HG03139 (cell line): ENCODE results near the gene WSCD1.

Experiments
- ATAC-seq: cut with Tn5 transposase; IDR thresholded peaks from one replicate; pipeline ENCODE4 v1.9.1; 2021; ENCODE audit not compliant: unreplicated experiment

WSCD1 gene

DNA sequence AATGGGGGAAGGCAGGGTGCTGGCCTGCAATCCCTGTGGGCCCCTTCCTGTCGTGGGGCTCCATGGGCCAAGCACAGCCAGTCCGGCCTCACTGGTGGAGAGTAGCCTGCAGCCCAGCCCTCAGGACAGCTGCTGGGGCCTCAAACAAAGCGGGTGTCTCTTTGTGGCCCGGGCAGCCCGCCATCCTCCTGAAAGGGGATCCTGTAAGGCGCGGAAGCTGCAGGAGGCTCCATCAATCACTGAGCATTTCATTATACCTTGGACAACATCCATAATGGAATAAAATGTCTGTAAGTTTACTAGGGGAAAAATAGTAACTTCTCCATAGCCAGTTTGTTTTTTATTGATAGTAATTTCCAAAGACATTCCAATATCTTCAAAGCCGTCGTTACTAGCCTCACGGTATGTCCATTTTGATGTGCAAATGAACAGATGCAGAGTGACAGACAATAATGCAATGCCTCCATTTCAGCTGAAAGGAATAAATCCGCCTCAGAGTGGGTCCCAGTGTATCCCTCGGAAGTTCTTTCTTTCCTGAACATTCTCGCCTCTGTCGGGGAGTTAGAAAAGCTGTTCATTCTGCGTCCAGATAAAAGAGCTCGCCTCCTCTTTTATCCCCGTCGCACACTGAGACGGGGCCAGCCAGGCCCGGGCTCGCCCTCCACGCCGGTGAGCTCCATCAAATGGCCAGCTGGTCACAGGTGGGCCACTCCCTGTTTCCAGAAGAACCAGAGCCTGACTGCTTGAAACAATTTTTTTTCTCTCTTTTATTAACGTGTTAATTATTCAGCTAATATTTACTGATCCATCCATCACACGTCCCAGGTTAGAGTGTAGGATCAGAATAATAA is 14.4 kb downstream of the WSCD1 start:
- no peak for ATAC-seq

DNA sequence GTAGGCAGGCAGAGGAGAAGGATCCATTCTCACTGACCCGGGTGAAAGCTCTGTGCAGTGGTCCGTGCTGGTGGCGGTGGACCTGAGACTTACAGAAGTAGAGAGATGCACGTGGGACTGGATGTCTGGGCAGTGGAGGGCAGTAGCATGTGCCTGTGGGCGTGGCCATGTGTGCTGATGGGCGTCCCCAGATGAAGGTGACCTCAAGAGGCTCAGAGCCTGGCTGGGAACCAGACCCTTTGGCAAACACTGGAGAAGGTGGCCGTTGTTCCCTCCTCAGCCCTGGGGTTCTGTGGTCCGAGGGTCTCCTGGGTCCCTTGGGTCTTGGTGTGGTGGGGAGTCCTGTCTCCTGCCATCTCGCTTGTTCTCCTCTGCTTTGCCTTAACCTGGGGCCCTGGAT is 15.6 kb downstream of the WSCD1 start:
- ATAC-seq = no peak

DNA sequence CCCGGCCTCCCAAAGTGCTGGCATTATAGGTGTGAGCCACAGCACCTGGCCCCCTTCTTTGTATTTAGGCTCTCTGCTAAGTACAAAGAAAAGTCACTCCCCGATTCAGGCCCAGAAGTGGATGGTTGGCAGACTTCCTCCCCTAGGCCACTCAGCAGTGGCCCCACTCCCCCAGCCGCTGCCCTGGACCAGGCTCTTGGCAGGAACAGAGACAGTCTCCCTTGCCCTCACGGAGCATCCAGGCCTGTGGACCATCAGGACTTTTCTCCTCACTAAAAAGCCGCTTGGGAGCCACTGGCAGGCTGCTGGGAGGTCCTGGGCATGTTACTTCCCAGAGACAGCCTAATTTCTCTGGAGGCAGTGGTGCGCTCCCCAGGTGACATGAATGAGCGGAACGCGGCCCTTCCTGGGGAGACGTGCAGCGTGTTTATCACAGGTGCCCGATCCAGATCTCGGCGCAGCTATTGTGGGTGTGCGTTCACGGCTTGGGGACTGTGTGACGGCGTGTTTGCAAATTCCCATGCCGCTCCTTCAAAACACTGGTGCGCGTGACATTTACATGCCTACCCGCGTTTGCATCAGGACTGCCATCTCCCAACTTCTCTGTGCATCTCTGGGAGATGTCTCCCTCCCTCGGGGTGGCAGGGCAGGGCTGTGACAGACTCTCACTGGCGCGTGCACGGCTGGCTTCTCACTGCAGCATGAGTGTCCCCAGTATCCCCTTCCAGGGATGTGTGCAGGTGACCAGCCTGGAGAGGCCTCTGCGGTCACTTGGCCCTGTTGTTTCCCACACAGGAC is 16.6 kb downstream of the WSCD1 start:
- no peak for ATAC-seq

DNA sequence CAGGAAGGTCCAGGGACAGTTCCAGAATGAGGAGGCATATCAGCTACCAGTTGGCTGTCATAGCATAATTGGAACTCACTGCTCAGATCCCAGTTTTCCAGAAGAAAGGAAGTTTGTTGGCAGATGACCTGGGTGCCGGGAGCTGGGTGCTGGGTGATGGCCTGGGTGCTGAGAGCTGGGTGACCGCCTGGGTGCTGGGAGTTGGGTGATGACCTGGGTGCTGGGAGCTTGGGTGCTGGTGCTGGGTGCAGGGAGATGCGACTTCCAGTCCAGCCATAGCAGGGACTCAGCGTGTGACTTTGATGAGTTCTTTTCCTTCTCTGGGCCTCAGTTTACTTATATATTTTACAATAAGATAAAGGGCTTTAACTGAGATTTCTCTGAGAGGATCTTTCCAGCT is 18.0 kb downstream of the WSCD1 start:
- no peak for ATAC-seq

DNA sequence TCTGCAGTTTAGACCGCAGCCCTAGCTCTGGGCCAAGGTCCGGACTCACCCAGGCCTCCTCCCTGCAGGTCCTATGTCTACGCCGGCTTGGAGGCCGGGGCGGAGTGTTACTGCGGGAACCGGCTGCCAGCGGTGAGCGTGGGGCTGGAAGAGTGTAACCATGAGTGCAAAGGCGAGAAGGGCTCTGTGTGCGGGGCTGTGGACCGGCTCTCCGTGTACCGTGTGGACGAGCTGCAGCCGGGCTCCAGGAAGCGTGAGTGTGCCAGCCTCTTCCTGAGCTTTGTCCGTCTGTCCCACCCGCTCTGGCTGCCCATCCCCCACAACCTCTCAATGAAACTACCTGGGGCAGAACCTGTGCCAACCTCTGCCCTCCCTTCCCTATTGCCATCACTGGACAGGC is 20.1 kb downstream of the WSCD1 start:
- no peak for ATAC-seq

DNA sequence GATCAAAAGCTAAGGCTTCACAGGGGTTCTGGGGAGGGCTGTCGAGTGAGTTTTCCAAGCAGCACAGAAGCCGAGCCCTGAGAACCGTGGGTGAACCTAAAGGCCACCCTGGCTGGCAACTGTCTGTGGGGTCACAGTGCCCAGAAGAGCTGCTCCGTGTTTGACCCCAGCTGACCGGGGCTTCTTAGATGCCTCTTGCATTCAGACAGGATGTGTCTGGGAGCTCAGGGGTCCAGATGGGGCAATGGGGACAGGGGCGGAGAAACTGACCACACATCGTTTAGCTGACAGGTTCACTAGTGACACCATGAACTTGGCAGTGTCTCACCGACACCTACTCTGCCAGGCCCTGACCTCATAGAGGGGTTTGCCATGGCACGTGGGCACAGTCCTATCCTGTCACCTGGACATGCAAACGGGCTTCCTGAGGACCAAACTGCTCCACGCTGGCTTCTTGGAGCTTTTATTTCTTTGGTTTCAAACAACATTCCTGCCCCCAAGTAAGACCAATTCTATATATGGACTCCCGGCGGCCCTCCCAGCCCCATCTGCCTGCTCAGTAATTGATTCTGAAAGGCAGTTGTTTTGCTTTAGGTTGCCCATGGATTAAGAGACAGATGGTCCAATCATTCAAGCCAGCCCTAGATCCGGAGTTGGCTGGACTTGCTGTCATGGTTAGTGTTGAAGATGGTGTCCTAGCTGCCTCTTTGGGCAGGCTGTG is 22.2 kb downstream of the WSCD1 start:
- no peak for ATAC-seq

DNA sequence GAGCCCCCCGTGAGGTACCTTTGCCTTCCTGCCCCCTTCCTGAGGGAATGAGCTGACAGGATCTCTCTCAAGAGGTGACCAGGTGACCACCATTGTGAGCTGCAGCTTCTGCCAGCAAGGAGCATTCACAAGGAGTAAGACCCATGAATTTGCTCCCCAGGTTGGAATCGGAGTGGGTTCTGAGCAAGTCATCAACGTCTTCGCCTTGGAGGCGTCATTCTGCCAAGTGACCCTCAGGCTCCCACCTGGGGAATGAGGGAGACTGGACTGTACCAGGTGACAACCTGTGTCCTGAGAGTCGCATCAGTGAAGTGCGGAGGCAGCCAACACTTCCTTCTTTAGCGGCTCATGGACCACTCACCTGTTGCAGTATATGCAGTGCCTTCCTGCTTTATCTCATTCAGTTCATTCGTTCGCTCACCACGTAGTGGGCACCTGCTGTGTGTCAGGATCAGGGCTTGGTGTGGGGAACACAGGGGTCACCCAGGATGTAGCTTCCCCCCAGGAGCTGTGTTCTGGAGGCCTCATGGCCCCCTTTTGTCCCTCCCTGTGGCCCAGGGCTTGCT is 22.8 kb downstream of the WSCD1 start:
- no peak for ATAC-seq

DNA sequence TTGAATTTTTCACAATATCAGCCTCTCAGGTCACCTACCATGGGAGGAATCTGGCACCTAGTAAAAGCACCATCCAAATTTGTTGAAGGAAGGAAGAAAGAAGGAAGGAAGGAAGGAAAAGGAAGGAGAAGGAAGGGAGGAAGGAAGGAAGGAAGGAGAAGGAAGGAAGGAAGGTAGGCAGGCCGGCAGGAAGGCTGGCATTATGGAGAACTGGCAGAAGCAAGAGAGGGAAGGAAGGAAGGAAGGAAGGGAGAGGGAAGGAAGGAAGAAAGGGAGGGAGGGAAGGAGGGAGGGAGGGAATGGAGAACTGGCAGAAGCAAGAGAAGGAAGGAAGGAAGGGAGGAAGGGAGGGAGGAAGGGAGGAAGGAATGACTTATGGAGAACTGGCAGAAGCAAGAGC is 24.3 kb downstream of the WSCD1 start:
- no peak for ATAC-seq

DNA sequence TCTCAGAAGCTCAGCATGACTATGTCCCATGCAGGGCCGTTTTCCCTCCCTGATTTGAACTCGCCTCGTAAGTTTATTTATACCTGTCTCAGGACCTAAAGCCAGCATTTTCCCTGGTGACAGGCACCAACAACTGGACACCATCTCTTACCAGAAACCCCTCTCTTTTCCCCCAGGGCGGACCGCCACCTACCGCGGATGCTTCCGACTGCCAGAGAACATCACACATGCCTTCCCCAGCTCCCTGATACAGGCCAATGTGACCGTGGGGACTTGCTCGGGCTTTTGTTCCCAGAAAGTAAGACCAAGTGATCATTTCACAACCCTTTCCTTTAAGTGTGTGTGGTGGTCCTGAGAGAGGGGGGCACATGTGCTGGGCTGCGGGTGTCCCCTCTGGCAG is 24.7 kb downstream of the WSCD1 start:
- no peak for ATAC-seq

DNA sequence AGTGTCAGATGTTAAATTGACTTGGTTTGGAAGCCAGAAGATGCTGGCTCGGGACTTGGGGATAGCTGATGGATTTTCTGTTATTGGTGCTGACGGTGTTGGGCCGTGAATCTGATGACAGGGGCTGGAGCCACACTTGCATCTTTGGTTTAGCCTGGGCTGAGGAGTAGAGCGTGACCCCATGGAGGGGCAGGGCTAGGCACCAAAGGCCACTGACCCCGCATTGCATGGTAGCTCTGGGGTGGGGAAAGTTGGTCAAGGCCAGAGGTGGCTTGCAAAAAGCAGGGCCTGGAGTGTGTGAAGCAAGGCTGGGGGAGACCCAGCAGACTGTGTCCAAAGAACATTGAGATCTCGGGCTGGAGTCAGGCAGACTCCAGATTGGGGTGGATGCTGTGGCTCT is 25.3 kb downstream of the WSCD1 start:
- ATAC-seq = no peak

DNA sequence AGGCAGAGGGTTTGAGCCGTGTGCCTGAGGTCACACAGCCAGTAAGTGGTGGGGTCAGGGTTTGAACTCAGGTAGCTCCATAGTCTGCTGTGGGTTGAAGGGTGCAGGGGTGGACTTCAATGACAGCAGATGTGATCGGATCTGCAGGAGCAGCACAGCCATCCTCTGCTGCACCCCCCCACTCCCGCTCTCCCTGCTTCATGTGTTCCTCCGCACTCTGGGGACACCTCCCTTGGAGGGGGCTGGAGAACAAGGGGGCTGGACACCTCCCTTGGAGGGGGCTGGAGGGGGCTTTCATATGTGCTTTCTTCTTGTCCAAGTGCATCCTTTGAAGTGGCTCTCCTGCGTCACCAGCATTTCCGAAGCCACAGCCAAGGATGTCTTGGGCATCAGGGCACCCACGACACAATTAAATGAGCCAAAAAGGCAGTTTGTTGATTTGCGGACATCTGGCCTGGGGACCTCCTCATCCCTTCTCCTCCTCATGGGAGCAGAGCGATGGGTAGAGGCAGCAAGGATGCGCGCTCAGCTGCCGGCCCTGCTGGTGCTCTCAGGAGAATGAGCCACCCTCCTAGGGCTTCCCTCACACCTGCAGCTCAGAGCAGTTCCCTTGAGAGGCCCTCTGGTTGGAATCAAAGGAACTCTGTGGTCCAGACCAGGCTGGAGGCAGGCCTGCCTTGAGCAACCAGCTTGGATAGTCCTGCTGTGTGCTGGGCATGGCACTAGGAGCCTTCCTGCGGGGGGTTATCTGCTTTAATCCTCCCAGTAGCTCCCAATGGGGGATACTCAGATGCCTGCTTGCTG is 26.2 kb downstream of the WSCD1 start:
- no peak for ATAC-seq

DNA sequence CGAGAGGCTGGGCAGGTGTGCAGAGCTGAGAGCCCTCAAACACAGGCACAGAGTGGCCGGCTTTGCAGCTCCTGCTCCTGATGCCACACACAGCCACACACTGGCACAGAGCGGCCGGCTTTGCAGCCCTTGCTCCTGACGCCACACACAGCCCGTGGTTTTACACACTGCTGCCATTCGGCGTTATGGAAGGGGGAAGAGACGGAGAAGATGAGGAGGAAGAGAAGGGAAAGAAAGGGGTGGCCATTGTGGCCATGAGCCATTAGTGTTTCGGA is 26.8 kb downstream of the WSCD1 start:
- no peak for ATAC-seq

DNA sequence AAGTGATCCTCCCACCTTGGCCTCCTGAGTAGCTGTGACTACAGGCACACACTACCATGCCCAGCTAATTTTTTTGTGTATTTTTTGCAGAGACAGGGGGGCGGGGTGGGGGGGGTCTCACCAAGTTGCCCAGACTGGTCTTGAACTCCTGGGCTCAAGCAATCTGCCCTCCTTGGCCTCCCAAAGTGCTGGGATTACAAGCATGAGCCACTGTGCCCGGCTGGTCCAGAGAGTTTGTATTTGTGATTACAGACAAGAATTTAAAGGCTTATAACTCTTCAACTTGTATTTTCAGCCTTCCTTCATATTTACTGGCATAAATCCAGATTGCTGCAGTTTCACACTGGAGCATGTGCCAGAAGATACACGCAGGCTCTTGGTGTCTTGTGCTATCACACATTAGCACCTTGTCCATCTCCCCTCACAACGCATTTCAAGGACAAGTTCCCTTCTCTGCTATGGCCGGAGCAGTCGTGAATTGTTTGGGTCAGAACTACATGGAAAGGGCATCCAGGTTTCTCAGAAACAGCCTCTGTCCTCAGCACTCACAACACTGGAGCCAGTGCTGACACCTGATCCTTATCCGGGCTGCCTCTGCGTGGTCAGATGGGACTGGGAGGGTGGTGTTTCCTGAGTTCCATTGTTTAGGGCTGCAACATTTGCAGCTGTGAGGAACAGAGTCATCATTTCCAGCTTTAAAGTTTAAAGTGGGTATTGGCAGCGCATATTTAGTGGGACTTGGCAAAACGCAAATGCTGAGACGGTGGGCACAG is 28.1 kb downstream of the WSCD1 start:
- no peak for ATAC-seq

DNA sequence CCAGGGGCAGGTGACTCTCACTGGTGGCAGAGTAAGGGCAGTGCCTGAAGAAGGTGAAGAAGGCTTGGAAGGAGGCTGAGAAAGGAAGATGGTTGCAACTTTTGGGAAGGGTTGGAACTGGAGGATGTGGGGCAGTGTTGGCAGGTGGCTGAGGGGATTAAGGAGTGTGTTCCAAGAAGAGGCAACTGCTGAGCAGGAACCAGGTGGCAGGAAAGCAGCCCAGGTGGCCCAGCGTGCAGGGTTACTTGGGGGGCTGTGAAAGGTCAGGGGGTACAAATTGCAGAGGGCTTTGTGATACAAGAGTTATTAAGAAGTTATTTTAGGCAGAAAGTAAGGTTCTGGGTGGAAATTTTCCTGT is 28.6 kb downstream of the WSCD1 start:
- ATAC-seq = no peak

DNA sequence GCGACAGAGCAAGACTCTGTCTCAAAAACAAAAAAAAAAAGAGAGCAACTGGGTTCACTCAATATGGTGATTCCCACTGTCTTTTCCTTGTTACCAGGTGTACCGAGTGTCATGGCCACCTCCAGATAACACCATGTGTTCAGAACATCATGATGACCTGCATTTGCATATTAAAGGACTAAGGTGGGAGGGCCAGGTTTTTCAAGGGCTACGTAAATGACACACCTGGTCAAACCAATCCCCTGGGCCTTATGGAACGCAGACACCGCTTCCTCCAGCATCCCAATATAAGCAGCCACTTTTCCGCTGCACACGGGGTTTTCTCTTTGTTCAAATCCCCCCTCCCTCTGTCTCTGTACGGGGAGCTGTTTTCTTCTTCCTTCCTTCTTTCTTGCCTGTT is 29.3 kb downstream of the WSCD1 start:
- ATAC-seq = no peak

DNA sequence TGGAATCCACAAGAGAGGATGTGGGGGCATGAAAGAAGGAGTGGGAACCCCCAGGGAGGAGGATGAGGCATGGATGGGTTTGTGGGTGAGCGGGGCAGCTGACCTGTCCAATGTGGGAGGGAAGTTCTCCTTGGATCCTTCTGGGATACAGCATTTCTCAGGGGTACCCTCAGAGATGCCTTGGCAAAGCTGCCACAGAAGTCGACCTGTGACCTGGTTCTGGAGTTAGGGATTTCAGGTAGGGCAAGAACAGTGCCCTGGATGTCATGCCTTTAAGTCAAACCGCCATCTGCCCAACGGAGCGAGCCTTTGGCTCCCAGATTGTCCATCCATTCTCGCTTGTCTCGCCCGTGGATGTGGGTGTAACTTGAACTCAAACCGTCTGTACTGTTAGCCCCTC is 30.0 kb downstream of the WSCD1 start:
- ATAC-seq = no peak

DNA sequence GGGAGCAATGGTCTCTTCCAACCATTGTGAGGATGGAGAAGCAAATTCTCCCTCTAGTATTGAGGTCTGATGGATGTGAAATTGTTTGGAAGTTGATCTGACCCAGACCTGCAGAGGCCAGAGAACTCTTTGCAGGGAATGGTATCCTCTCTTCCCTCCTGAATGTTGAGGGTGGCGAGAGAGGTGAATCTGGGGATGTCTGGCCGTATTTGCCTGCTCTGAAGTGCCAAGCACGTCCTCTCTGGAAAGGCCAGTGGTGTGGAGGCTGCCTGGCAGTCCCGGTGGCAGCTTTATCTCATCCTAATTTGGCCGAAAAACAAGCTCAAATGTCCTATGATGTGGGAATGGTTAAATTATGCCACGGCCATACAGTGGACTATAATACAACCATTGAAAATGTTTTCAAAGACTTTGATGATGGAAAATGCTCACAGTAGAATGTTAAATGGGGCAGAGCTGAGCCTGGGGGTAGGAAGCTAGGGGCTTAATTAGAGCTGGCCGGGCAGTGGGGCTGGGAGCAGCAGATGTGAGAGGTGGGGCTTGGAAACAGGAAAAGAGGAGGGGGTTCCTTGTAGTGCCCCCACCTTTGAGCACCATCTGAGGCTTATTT is 30.8 kb downstream of the WSCD1 start:
- no peak for ATAC-seq

DNA sequence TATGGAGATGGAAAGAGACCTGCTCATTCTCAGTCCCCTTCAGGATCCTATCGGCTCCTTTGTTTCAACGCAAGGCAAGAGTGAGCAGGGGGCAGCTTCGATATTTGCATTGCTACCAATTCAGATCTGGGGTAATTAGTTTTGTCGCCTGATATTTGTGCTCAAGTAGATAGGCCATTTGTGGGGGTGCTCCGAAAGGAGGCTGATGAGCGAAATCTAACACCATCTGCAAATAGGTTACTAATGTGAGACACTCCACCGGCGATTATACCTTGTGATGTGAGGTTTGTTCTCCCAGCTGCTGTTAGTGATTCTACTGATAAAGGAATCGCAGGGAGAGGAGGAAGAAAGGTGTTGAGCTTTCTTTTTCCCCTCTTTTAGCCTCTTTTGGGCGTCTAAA is 31.5 kb downstream of the WSCD1 start:
- ATAC-seq = no peak

DNA sequence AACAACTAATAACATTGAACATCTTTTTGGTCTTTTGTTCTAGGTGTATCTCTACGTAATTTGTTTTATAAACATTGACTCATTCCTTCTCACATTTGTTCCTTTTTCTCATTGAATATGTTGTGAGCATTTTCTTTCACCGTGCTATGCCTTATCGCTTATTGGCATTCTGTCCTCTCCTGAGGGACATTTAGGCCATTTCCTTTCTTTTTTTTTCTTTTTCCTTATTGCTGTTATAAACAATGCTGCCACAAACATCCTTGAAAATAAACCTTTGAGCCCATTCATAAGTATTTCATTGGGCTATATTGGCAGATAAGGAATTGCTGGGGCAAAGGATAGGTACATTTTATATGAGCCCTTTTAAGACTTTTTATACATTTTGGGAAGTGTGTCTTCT is 32.4 kb downstream of the WSCD1 start:
- no peak for ATAC-seq
